Measurements from ENCODE around the gene TMIGD1.

Gene TMIGD1

DNA sequence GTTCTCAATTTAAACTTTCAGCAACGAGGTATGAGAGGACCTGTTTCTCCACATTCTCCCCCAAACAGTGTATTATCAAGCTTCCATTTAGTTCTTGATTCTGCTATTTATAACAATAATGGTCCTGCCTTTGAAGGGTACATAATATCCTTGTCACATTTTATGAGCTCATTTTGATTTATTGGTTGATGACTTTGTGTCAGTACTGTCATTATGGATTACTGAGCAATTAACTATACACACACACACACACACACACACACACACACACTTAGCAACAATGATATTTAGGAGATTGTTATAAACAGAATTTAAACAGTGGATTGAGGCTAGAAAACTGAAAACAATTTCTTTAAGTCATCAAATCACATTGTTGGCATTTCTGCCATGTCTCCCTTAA lies 7.0 kb downstream of the TMIGD1 start:
- no peak for DNase-seq (ENCODE audit: low spot score)

- no peak for DNase-seq (ENCODE audit: low spot score)
Measured at GRCh38 chr17:30324723-30325122, 9.1 kb downstream of the TMIGD1 start.

GRCh38 chr17:30323895-30324319 lies 9.9 kb downstream of the TMIGD1 start:
- DNase-seq (ENCODE audit: low spot score), result no peak

DNA sequence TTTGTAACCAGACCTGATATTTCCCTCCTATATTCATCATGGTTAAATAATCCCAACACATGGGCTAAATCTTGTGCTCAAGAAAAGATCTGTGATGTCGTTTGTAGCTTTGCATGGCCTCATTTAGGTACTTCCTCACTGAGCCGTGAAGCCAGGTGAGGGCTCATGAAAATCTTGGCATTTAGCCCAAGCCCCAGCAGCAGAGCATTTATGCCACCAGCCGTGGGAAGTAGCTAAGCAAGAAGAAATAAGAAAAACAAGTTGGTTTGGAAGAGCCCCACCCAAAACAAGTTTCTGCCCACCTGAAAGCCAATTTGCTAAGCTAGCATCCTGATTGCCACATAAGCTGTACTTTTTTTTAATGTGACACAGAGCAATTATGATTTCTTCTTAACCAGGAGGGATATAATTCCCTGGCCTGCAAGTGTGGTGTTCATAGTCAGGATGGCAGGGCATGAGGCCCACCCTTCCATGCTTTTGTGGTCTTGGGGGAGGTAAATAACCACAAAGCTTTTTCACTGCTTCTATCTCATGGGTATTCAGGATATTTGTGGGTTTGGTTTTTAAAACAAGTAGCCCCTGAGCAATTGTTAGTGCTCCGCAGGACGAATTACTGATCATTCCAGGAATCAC lies 10.5 kb downstream of the TMIGD1 start:
- no peak for DNase-seq (ENCODE audit: low spot score)

DNA sequence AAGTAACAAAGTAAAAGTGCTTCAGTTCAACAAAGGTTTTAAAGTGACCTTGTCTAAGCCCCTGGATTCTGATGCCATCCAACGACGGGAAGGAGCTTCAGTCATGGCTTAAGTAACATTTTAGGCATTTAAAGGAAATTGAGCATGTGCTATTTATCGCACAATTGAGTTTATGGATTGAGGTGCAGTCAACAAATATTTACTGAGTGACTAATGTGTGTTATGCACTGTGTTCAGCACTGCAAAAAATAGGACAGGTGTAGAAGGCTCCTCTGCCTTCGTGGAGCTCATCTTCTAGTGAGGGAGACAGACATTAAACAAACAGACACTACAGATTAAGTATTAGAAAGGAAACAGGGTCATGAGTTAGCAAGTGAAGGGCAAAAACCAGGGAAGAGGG lies 12.5 kb downstream of the TMIGD1 start:
- no peak for DNase-seq (ENCODE audit: low spot score)

DNA sequence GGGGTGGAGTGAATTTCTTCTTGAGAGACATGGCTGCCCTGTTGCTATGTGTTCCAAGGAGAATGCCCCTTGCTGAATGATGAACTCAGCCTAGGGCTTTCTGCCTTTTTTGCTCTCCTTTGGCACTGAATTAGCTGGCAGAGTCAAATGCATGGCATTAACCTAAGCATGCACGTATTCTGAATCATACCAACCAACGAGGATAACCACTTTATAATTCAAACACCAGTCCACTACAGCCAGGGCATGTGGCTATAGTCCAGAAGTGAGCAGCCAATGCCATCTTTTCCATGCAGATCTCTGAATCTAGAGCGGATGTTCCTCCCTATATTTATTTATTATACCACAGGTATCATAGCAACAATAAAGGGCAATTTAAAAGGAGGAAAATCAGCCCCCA lies 15.7 kb downstream of the TMIGD1 start:
- no peak for DNase-seq (ENCODE audit: low spot score)

- no peak for DNase-seq (ENCODE audit: low spot score)
Measured at GRCh38 chr17:30316736-30317135, 17.1 kb downstream of the TMIGD1 start.

- no peak for DNase-seq (ENCODE audit: low spot score)
Measured at GRCh38 chr17:30315106-30315505, 18.8 kb downstream of the TMIGD1 start.

DNA sequence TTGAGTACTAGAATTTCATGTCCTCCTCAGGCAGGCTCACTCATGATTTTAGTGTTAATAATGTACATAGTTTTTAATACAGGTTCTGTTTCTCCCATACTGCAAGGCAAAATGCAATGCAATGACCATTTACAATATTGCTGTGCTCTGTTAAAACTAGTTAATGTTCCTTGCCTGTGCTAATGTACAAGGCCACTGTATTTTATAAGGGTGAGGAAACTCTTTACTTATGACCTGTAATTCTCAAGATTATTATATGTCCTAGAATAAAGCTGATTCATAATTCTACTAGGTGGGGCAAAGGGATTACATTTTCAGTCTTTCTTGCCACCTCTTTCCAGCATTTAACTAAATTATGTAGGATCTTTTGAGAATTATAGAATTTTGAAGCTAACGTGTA lies 19.4 kb downstream of the TMIGD1 start:
- no peak for DNase-seq (ENCODE audit: low spot score)

DNA sequence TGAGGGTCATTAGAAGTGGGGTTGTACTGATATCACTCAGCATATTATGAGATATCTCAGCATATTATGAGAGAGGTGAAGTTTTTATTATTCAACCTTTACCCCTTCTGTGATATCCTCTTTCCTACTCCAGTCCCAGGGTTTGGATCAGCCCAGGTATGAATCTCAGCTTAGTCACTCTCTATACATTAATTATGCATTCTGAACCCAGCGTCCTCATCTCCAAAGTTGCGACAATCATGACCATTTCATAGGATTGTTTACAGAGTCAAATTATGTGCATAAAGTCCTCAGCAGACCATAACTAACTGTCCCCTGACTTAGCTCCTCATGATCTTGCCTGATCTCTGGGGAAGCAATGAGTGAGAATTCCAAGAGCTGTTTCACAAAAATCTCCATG lies 21.6 kb downstream of the TMIGD1 start:
- no peak for DNase-seq (ENCODE audit: low spot score)

- no peak for DNase-seq (ENCODE audit: low spot score)
Measured at GRCh38 chr17:30310562-30310961, 23.3 kb downstream of the TMIGD1 start.

- no peak for DNase-seq (ENCODE audit: low spot score)
Measured at GRCh38 chr17:30309591-30309990, 24.3 kb downstream of the TMIGD1 start.

- DNase-seq (ENCODE audit: low spot score), result no peak
Measured at GRCh38 chr17:30308406-30308805, 25.5 kb downstream of the TMIGD1 start.

GRCh38 chr17:30304778-30305177 lies 29.1 kb downstream of the TMIGD1 start:
- no peak for DNase-seq (ENCODE audit: low spot score)

DNA sequence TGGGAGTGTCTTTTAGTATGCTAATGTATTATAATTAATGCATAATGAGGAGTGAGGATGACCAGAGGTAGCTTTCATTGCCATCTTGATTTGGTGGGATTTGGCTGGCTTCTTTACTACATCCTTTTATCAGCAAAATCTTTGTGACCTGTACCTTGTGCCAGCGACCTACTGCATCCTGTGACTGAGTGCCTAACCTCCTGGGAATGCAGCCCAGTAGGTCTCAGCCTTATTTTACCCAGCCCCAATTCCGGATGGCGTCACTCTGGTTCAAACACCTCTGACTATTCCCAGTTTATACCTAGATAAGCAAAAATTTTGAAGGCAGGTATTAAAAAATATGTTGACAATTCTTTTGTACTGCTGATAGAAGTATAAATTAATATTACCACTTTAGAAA lies 31.6 kb downstream of the TMIGD1 start:
- DNase-seq (ENCODE audit: low spot score), result no peak

DNA sequence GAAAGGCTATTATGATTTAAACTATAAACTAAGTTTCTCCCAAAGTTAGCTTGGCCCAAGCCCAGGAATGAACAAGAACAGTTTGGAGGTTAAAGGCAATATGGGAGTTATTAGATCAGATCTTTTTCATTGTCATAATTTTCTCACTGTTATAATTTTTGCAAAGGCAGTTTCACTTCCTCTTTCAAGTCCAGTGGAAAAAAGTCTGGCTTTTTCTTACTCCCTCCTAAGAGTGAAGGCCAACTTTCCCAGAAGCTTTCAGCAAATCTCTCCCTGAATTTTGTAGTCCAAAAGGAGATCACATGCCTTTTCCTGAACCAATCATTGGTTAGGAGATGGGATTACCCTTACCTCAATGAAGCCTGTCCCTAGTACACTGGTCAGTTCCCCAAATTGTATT lies 33.0 kb downstream of the TMIGD1 start:
- DNase-seq (ENCODE audit: low spot score), result no peak

DNA sequence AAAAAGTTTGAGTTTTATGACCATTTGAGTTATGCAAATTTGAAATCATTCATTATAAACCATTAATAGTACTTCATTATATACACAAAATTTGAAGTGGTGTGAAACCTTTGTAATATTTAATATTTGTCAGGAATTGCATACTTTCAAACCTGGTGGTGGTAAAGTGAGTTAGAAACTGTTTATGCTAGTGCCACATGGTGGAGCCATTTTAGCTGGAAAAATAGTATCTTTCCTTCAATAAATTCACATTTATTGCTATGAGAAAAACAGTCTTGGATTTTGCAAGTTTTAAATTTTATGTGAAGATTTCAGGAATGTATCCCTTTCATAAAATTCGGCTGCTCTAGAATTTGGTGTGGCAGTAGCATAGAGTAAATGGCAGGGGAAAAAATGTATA lies 34.9 kb downstream of the TMIGD1 start:
- no peak for DNase-seq (ENCODE audit: low spot score)

DNA sequence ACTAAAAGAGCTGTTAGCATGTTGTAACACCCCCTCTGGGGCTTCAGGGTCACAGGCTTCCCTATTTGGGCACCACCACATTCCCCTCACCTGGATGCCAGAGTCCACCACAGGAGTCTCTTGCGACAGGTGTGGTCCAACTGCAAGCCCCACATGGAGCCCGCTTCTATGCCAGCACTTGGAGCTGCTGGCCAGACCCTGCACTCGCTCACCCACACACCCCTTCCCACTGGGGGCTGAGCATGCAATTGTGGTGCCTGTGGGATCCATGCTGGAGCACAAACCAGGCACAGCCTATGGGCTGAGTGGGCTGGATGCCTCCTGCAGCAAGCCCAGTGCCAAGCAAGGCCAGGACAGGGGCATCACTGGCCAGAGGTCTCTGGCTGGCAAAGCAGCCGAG lies 36.1 kb downstream of the TMIGD1 start:
- DNase-seq (ENCODE audit: low spot score), result no peak

DNA sequence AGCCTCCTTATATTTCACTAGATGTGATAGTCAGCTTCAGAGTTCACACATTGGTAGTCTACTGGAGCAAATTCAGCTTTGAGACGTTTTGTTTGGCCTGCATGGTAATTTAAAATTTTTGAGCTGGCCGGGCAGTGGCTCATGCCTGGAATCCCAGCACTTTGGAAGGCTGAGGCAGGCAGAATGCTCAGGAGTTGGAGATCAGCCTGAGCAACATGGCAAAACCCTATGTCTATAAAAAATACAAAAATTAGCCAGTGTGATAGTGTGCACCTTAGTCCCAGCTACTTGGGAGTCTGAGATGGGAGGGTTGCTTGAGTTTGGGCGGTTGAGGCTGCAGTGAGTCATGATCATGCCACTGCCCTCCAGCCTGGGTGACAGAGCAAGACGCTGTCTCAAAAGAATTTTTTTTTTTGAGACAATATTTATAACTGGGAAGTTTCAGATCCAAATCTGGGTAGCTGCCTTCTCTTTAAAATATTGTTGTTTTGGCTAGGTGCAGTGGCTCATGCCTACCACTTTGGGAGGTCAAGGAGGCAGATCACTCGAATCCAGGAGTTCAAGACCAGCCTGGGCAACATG lies 37.3 kb downstream of the TMIGD1 start:
- no peak for DNase-seq (ENCODE audit: low spot score)

- DNase-seq (ENCODE audit: low spot score), result peak; percentile 53
Measured at GRCh38 chr17:30292286-30292858, 41.5 kb downstream of the TMIGD1 start.

- peak; percentile 54 for DNase-seq (ENCODE audit: low spot score)
Measured at GRCh38 chr17:30291543-30292285, 42.1 kb downstream of the TMIGD1 start, which contains the start of gene BLMH. BLMH (minus strand) TSS chr17:30291944; CDS start chr17:30291819, 125 bp downstream.

DNA sequence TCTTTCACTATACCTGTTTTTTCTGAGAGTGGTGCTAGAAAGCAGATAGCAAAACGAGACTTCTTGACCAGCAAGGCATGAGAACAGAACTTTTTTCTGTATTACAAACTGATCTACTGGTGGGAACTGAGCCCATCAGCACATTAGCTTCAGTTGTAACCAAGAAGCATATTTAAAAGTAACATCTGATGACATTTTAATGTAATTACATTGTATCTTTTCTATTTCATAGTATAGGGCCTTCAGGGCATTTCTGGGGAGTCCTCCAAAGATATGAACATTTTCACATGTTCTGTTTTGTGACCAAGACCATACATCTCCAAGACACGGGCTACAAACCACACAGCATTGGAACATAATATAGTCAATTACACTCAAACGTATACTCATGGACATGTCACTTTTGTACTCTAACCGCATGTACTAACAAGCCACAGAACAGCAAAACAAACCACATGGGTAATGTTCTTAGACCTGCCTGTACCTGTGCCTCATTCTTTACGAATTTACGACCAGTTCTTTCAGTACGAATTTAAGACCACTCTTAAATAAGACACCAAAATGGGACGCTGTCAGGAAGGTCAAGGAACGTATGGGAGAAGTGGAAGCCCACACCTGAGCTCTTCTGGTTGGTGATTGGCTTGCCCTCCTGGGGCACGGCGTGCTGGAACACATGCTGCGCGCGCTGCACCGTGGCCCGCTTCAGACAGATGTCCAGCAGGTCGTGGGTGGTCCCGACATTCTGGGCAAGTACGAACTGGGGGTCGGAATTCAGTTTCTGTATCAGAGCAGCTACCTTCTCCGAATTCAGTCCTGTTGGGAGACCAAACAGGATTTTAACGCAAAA lies 42.9 kb downstream of the TMIGD1 start:
- peak; percentile 20 for DNase-seq (ENCODE audit: low spot score)

Data from cerebellar cortex (tissue), 1 donor.